NB4 (cell line): ENCODE results near the gene MDM4.

Experiments
- DNase-seq: peaks from one replicate; pipeline ENCODE4 v3.0.0; 2010; ENCODE audit warnings: low read depth
- H3K4me3 ChIP-seq: one replicate; pipeline ENCODE4 v1.5.1; 2011; ENCODE audit warnings: mild to moderate bottlenecking, low read depth, low read length, moderate library complexity
- MAX ChIP-seq: IDR thresholded peaks from 2 replicates; pipeline ENCODE4 v1.6.1; 2011; ENCODE audit warnings: low read depth, low read length
- MYC ChIP-seq: IDR thresholded peaks from 2 replicates; pipeline ENCODE4 v1.6.1; 2011; ENCODE audit warnings: low read depth, low read length
- POLR2A ChIP-seq: IDR thresholded peaks from 2 replicates; pipeline ENCODE4 v1.6.1; 2011; ENCODE audit warnings: mild to moderate bottlenecking; ENCODE audit not compliant: insufficient read length; ENCODE audit errors: extremely low read depth
- TF ChIP-seq, protein P1 (sequence below): IDR thresholded peaks from one replicate; pipeline ENCODE4 v1.5.1; 2012; ENCODE audit warnings: low read depth, low read length

The MDM4 gene

DNA sequence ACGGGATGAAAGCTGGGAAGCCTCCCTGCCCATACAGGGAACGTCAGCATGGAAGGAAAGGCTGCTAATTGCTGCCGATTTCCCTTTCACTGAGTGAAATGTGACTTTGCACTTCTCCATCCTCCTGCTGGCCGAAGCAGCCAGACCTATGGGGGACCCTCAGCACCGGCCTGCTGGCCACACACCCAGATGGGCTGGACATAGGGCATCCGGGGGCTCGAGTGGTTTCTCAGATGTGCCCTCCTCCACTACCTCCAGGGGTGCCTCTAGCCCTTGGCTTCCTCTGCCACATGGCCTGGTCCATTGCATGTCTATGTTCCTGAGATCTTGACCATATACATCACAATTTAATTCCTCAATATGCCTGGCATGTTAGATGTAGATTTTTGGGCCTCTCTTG lies 89.6 kb downstream of the MDM4 start:
- TF ChIP-seq MAX = no peak
- no peak for TF ChIP-seq MYC
- TF ChIP-seq POLR2A = no peak
- TF ChIP-seq, protein P1, sequence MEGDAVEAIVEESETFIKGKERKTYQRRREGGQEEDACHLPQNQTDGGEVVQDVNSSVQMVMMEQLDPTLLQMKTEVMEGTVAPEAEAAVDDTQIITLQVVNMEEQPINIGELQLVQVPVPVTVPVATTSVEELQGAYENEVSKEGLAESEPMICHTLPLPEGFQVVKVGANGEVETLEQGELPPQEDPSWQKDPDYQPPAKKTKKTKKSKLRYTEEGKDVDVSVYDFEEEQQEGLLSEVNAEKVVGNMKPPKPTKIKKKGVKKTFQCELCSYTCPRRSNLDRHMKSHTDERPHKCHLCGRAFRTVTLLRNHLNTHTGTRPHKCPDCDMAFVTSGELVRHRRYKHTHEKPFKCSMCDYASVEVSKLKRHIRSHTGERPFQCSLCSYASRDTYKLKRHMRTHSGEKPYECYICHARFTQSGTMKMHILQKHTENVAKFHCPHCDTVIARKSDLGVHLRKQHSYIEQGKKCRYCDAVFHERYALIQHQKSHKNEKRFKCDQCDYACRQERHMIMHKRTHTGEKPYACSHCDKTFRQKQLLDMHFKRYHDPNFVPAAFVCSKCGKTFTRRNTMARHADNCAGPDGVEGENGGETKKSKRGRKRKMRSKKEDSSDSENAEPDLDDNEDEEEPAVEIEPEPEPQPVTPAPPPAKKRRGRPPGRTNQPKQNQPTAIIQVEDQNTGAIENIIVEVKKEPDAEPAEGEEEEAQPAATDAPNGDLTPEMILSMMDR = no peak
- no peak for DNase-seq
- H3K4me3 ChIP-seq = no peak overlapping the region
